ENCODE results near the gene PPP4C. TPM values are rescaled to one million over a fixed set of nuclear protein-coding genes. Genes with fewer than 3 reads are reported as not detected.
A peak's percentile ranks its signal among the peaks of the same experiment; 100 is the strongest.

PPP4C gene
- total and polyA plus RNA-seq, 2 of the 8 experiments (the other 6 are each of a cell fraction or from before 2014, with no cell fraction given) = 148 to 298 TPM

DNA sequence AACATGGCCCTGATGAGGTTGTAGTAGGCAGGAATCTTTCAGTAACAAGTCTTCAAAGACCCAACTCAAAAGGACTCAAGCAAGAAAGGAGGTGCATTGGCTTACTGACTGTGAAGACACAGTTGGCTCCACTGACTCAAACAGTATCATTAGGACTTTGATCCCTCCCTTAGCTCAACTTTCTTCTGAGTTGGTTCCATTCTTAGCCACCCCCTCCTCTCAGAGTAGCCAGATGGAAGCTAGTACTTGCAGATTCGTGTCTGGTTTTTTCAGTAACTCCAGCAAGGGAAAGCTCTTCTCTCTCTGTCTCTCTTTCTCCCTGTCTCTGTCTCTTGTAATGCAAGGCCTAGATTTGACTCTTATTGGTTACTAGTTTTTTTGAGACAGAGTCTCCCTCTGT, 52.2 kb downstream of the PPP4C start:
- FAIRE-seq = no peak
- Histone ChIP-seq H2AK5ac (ENCODE audit: low read depth, low read length) (no peak overlapping the region), H3K79me1 (ENCODE audit: low read depth, low read length) (no peaks in the 10 kb centered on the region), H3K27ac (ENCODE audit: low read depth, low read length) (no peak overlapping the region), H2BK15ac (ENCODE audit: low read length) (no peak overlapping the region), H3K23ac (ENCODE audit: insufficient read length) (no peak overlapping the region), H4K5ac (ENCODE audit: insufficient read length, low read depth, low read length) (no peak overlapping the region), H3K23me2 (ENCODE audit: low read depth, low read length) (peaks cover 4% of the 10 kb centered on the region; the same call in 1 of the 2 replicates), H3K4me2 (ENCODE audit: insufficient read depth in 1 of 2, low read depth in 2 of 2, low read length in 2 of 2) (no peak overlapping the region), H3K18ac (ENCODE audit: extremely low read depth, low read length) (no peak overlapping the region), H4K20me1 (replicated peaks in 1 of 2; ENCODE audit: control insufficient read depth in 1 of 2, insufficient read depth in 2 of 2, low read length in 2 of 2) (no peaks in the 10 kb centered on the region), H4K91ac (replicated peaks; ENCODE audit: insufficient read length, low read length) (no peak overlapping the region), H3K9ac (replicated peaks in 1 of 4; ENCODE audit: extremely low read depth in 1 of 4, low read depth in 3 of 4, low read length in 3 of 4) (no peak overlapping the region), H2BK12ac (ENCODE audit: low read depth, low read length) (no peak overlapping the region), H3K27me3 (replicated peaks in 1 of 4; ENCODE audit: control insufficient read depth in 3 of 4, extremely low read depth in 1 of 4, insufficient read depth in 3 of 4, low read length in 3 of 4) (peaks cover 0 to 2% (median under 1%) of the 10 kb centered on the region in 4 experiments; a peak in 2 of 7 replicates), H3K9me3 (ENCODE audit: insufficient read depth in 2 of 2, low read depth in 1 of 2, low read length in 1 of 2) (no peaks in the 10 kb centered on the region), H2BK20ac (ENCODE audit: low read length) (no peak overlapping the region), H4K8ac (ENCODE audit: extremely low read depth, insufficient read depth, low read length) (no peak overlapping the region), H3K79me2 (ENCODE audit: control insufficient read depth in 1 of 2, insufficient read depth in 2 of 2, low read length in 2 of 2) (no peaks in the 10 kb centered on the region), H2BK120ac (replicated peaks; ENCODE audit: low read depth, low read length) (no peak overlapping the region), H3K4ac (replicated peaks; ENCODE audit: insufficient read length, low read depth, low read length) (no peak overlapping the region), H3K36me3 (ENCODE audit: control insufficient read depth in 2 of 4, insufficient read depth in 4 of 4, low read length in 3 of 4) (no peaks in the 10 kb centered on the region), H3K4me3 (ENCODE audit: extremely low read depth in 1 of 4, insufficient read depth in 2 of 4, low read depth in 3 of 4, low read length in 4 of 4) (no peak overlapping the region), H3K56ac (replicated peaks; ENCODE audit: insufficient read length, low read depth, low read length) (no peak overlapping the region), H3K14ac (ENCODE audit: insufficient read length) (no peak overlapping the region), H2BK5ac (ENCODE audit: low read depth, low read length) (no peak overlapping the region), H3K4me1 (replicated peaks in 1 of 4; ENCODE audit: control insufficient read depth in 3 of 4, insufficient read depth in 4 of 4, low read length in 3 of 4) (no peaks in the 10 kb centered on the region), H2AFZ (ENCODE audit: low read length) (0 out of 2 replicates have a peak overlapping the region, but pooled peaks have one; percentile 8)
- ChIA-PET CTCF (ENCODE audit: partially characterized antibody) (interaction anchor here (1.0 to 1.8 kb wide), 4 partner anchors 16 to 73 kb away, joined by 3 to 7 read pairs (median 4); no protein-coding TSS in a partner anchor), POLR2A (ENCODE audit: partially characterized antibody) (no interaction called here)
- 91% methylated on average over 1 of the region's 1 CpG; no CpG with 5 or more reads in 1 of the 2 experiments for WGBS, 2 experiments (ENCODE audit: extremely low coverage in 1 of 2, insufficient coverage in 1 of 2, insufficient read length in 1 of 2, insufficient replicate concordance in 2 of 2, low coverage in 1 of 2, low lambda C conversion rate in 2 of 2, missing lambda C conversion rate in 1 of 2)
- TF ChIP-seq SRF (IDR thresholded peaks at IDR 0.05; ENCODE audit: low read depth, low read length) = no peak
- TF ChIP-seq EP300 (IDR thresholded peaks at IDR 0.05; ENCODE audit: borderline replicate concordance in 1 of 2, low read depth in 2 of 2, low read length in 2 of 2) = no peak
- no peak for TF ChIP-seq EZH2 (IDR thresholded peaks at IDR 0.05; ENCODE audit: low read depth, low read length, severe bottlenecking)
- no peak for TF ChIP-seq MAFK (IDR thresholded peaks at IDR 0.05; ENCODE audit: low read depth, low read length)
- no peak for TF ChIP-seq POLR2AphosphoS5 (IDR thresholded peaks at IDR 0.05; ENCODE audit: low read depth, low read length)
- TF ChIP-seq NRF1 (IDR thresholded peaks at IDR 0.05; ENCODE audit: low read depth, low read length) = no peak
- no peak for TF ChIP-seq RXRA (IDR thresholded peaks at IDR 0.05; ENCODE audit: insufficient read depth, low read depth, low read length)
- no peak for TF ChIP-seq ASH2L (IDR thresholded peaks at IDR 0.05; ENCODE audit: low read length)
- no peak for TF ChIP-seq BCL11A (IDR thresholded peaks at IDR 0.05; ENCODE audit: low read depth in 2 of 2, low read length in 2 of 2)
- no peak for TF ChIP-seq RFX5 (IDR thresholded peaks at IDR 0.05; ENCODE audit: borderline replicate concordance, low read depth, low read length)
- no peak for TF ChIP-seq SP1 (IDR thresholded peaks at IDR 0.05; ENCODE audit: low read depth, low read length)
- no peak for TF ChIP-seq POU5F1 (IDR thresholded peaks at IDR 0.05; ENCODE audit: low read depth, low read length)
- no peak for TF ChIP-seq ZNF274 (IDR thresholded peaks at IDR 0.05; ENCODE audit: borderline replicate concordance, extremely low read depth, low read length)
- no peak for DNase-seq (ENCODE audit: low read depth in 1 of 2, low spot score in 2 of 2)
